PC-9 (cell line): ENCODE measurements around the gene FARS2.

ENCODE experiments used
- EZH2 ChIP-seq: fragments of 200-600 bp; sonication (generic); IDR thresholded peaks from 2 replicates; pipeline ENCODE4 v1.8.0; 2017; ENCODE audit warnings: antibody characterized with exemption, low read depth
- TF ChIP-seq, protein P1 (sequence below): fragments of 200-600 bp; sonication (generic); conservative IDR thresholded peaks from 2 replicates; pipeline ENCODE4 v1.6.1; 2017; ENCODE audit warnings: mixed run types, antibody characterized with exemption, mild to moderate bottlenecking, moderate library complexity

DNA sequence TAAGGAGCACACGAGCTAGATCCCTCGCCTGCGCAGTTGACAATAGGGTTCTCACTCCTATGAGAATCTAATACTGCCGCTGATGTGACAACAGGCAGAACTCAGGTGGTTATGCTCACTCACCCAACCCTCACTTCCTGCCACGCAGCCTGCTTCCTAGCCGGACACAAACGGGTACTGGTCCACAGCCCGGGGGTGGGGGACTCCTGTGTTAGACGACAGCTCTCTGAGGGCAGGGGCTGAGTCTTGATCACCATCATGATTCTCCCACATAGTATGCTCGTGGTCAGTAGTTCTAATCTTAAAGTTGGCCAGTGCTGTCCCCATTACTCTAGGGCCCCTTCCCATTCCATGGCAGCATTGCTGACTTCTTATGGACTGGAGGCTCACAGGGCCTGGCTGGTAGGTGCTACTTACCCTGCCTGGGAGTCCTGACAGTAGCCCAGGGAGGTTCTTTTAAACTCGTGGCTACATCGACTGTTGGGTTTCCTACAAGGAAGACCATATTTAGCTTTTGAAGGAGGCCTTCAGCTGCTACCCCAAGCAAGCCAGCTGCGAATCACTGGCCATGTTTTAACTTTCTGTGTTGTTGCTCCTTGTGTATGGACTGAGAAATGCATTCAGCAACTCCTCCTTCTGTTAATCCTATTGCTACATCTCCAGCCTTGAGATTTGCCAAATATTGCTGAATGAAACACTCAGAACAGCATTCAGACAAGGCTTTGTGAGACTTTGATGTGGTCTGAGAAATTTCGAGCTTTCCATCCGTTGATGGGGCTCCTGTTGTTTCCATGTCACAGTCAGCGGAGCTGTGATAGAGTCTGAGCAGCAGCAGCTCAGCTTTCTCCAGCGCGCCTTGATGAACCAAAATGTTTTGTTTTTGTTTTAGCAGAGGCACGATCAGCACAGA, 445.1 kb downstream of the FARS2 start:
- TF ChIP-seq EZH2 = no peak
- TF ChIP-seq, protein P1, sequence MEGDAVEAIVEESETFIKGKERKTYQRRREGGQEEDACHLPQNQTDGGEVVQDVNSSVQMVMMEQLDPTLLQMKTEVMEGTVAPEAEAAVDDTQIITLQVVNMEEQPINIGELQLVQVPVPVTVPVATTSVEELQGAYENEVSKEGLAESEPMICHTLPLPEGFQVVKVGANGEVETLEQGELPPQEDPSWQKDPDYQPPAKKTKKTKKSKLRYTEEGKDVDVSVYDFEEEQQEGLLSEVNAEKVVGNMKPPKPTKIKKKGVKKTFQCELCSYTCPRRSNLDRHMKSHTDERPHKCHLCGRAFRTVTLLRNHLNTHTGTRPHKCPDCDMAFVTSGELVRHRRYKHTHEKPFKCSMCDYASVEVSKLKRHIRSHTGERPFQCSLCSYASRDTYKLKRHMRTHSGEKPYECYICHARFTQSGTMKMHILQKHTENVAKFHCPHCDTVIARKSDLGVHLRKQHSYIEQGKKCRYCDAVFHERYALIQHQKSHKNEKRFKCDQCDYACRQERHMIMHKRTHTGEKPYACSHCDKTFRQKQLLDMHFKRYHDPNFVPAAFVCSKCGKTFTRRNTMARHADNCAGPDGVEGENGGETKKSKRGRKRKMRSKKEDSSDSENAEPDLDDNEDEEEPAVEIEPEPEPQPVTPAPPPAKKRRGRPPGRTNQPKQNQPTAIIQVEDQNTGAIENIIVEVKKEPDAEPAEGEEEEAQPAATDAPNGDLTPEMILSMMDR = no peak
